SK-N-SH treated with all-trans-retinoic acid at 6 μM for 48 hours (cell line): Measurements from ENCODE around the gene DCD.

ENCODE experiments used
- ATAC-seq: fragments of 200-7000 bp; cut with Tn5 transposase; 3 replicates; pipeline ENCODE4 v1.9.1; 2020; ENCODE audit warnings: mild to moderate bottlenecking, moderate library complexity
- ARNTL ChIP-seq: fragments of 450-650 bp; formaldehyde crosslinking; IDR thresholded peaks from 2 replicates; pipeline ENCODE4 v1.5.0; 2020; ENCODE audit warnings: low read depth, mild to moderate bottlenecking, moderate library complexity, borderline replicate concordance
- BACH2 ChIP-seq: fragments of 250-450 bp; sonication (Bioruptor Pico); IDR thresholded peaks from 2 replicates; pipeline ENCODE4 v1.9.0; 2021; ENCODE audit warnings: mild to moderate bottlenecking, borderline replicate concordance
- CREB5 ChIP-seq: fragments of 250-450 bp; sonication (Bioruptor Pico); IDR thresholded peaks from 2 replicates; pipeline ENCODE4 v1.5.1; 2020; ENCODE audit warnings: low read depth, mild to moderate bottlenecking, moderate library complexity
- CSDC2 ChIP-seq: fragments of 250-450 bp; sonication (Bioruptor Pico); IDR thresholded peaks from 2 replicates; pipeline ENCODE4 v1.5.0; 2020; ENCODE audit warnings: mild to moderate bottlenecking, moderate library complexity
- CSRNP3 ChIP-seq: fragments of 250-450 bp; sonication (Bioruptor Pico); IDR thresholded peaks from 2 replicates; pipeline ENCODE4 v1.5.1; 2021; ENCODE audit warnings: mild to moderate bottlenecking, moderate library complexity
- ESRRG ChIP-seq: fragments of 250-450 bp; sonication (Bioruptor Pico); IDR thresholded peaks from 2 replicates; pipeline ENCODE4 v1.6.1; 2021; ENCODE audit warnings: mild to moderate bottlenecking
- GLIS3 ChIP-seq: fragments of 250-450 bp; sonication (Bioruptor Pico); IDR thresholded peaks from 2 replicates; pipeline ENCODE4 v1.5.0; 2020; ENCODE audit warnings: mild to moderate bottlenecking, moderate library complexity
- ISL1 ChIP-seq: fragments of 250-450 bp; sonication (Bioruptor Pico); IDR thresholded peaks from 2 replicates; pipeline ENCODE4 v2.1.2; 2022; ENCODE audit warnings: mild to moderate bottlenecking, moderate library complexity
- OSR1 ChIP-seq: fragments of 250-450 bp; sonication (Bioruptor Pico); IDR thresholded peaks from 2 replicates; pipeline ENCODE4 v1.8.0; 2022; ENCODE audit warnings: moderate library complexity, mild to moderate bottlenecking, inconsistent platforms
- PATZ1 ChIP-seq: fragments of 250-450 bp; sonication (Bioruptor Pico); IDR thresholded peaks from 2 replicates; pipeline ENCODE4 v1.8.0; 2020; ENCODE audit warnings: mild to moderate bottlenecking, moderate library complexity, borderline replicate concordance
- PPARA ChIP-seq: fragments of 250-450 bp; sonication (Bioruptor Pico); IDR thresholded peaks from 2 replicates; pipeline ENCODE4 v1.5.0; 2020; ENCODE audit warnings: mild to moderate bottlenecking, borderline replicate concordance
- RARB ChIP-seq: fragments of 250-450 bp; sonication (Bioruptor Pico); IDR thresholded peaks from 2 replicates; pipeline ENCODE4 v1.8.0; 2021; ENCODE audit warnings: mild to moderate bottlenecking, moderate library complexity
- SNAI2 ChIP-seq: fragments of 250-450 bp; sonication (Bioruptor Pico); IDR thresholded peaks from 2 replicates; pipeline ENCODE4 v1.5.0; 2020; ENCODE audit warnings: mild to moderate bottlenecking, moderate library complexity
- TOX ChIP-seq: fragments of 250-450 bp; sonication (Bioruptor Pico); IDR thresholded peaks from 2 replicates; pipeline ENCODE4 v1.8.0; 2021; ENCODE audit warnings: mild to moderate bottlenecking, moderate library complexity, borderline replicate concordance
- ZC3H10 ChIP-seq: fragments of 250-450 bp; sonication (Bioruptor Pico); IDR thresholded peaks from 2 replicates; pipeline ENCODE4 v1.5.1; 2021; ENCODE audit warnings: mild to moderate bottlenecking, moderate library complexity
- ZFP3 ChIP-seq: fragments of 250-450 bp; sonication (Bioruptor Pico); IDR thresholded peaks from 2 replicates; pipeline ENCODE4 v1.5.0; 2020; ENCODE audit warnings: mild to moderate bottlenecking, moderate library complexity
- ZFP30 ChIP-seq: fragments of 450-650 bp; formaldehyde crosslinking; IDR thresholded peaks from 2 replicates; pipeline ENCODE4 v1.5.0; 2022; ENCODE audit warnings: mild to moderate bottlenecking, moderate library complexity
- ZNF565 ChIP-seq: fragments of 450-650 bp; formaldehyde crosslinking; conservative IDR thresholded peaks from 2 replicates; pipeline ENCODE4 v1.5.0; 2020; ENCODE audit warnings: low read depth, mild to moderate bottlenecking, moderate library complexity
- ZNF8 ChIP-seq: fragments of 450-650 bp; formaldehyde crosslinking; IDR thresholded peaks from 2 replicates; pipeline ENCODE4 v1.5.0; 2020; ENCODE audit warnings: mild to moderate bottlenecking, moderate library complexity
- TF ChIP-seq, protein P1 (sequence below): fragments of 250-450 bp; sonication (Bioruptor Pico); IDR thresholded peaks from 2 replicates; pipeline ENCODE4 v1.8.0; 2021; ENCODE audit warnings: low read depth, mild to moderate bottlenecking, moderate library complexity, borderline replicate concordance
- TF ChIP-seq, protein P2 (sequence below): fragments of 250-450 bp; sonication (Bioruptor Pico); IDR thresholded peaks from 2 replicates; pipeline ENCODE4 v1.5.0; 2020; ENCODE audit warnings: mild to moderate bottlenecking, moderate library complexity

DCD gene

GRCh38 chr12:54622463-54623183, 25.5 kb downstream of the DCD start:
- ATAC-seq = peak; percentile 56; the same call in 1 of the 3 replicates

GRCh38 chr12:54616933-54617680, 31.1 kb downstream of the DCD start:
- no peak for ATAC-seq
- no peak for TF ChIP-seq ISL1 (CRISPR knock-in tag)
- no peak for TF ChIP-seq PATZ1 (CRISPR knock-in tag)
- TF ChIP-seq ZFP3 (CRISPR knock-in tag) = no peak
- no peak for TF ChIP-seq ARNTL (CRISPR knock-in tag)
- TF ChIP-seq, protein P1, sequence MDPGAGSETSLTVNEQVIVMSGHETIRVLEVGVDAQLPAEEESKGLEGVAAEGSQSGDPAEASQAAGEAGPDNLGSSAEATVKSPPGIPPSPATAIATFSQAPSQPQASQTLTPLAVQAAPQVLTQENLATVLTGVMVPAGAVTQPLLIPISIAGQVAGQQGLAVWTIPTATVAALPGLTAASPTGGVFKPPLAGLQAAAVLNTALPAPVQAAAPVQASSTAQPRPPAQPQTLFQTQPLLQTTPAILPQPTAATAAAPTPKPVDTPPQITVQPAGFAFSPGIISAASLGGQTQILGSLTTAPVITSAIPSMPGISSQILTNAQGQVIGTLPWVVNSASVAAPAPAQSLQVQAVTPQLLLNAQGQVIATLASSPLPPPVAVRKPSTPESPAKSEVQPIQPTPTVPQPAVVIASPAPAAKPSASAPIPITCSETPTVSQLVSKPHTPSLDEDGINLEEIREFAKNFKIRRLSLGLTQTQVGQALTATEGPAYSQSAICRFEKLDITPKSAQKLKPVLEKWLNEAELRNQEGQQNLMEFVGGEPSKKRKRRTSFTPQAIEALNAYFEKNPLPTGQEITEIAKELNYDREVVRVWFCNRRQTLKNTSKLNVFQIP (CRISPR knock-in tag) = no peak
- TF ChIP-seq TOX (CRISPR knock-in tag) = no peak
- no peak for TF ChIP-seq CSRNP3 (CRISPR knock-in tag)
- TF ChIP-seq PPARA (CRISPR knock-in tag) = no peak
- no peak for TF ChIP-seq CREB5 (CRISPR knock-in tag)
- no peak for TF ChIP-seq ZNF565 (CRISPR knock-in tag)
- no peak for TF ChIP-seq BACH2
- TF ChIP-seq ZNF8 (CRISPR knock-in tag) = no peak
- no peak for TF ChIP-seq ZFP30
- TF ChIP-seq GLIS3 (CRISPR knock-in tag) = no peak
- TF ChIP-seq ZC3H10 (CRISPR knock-in tag) = no peak
- TF ChIP-seq RARB (CRISPR knock-in tag) = no peak
- TF ChIP-seq, protein P2, sequence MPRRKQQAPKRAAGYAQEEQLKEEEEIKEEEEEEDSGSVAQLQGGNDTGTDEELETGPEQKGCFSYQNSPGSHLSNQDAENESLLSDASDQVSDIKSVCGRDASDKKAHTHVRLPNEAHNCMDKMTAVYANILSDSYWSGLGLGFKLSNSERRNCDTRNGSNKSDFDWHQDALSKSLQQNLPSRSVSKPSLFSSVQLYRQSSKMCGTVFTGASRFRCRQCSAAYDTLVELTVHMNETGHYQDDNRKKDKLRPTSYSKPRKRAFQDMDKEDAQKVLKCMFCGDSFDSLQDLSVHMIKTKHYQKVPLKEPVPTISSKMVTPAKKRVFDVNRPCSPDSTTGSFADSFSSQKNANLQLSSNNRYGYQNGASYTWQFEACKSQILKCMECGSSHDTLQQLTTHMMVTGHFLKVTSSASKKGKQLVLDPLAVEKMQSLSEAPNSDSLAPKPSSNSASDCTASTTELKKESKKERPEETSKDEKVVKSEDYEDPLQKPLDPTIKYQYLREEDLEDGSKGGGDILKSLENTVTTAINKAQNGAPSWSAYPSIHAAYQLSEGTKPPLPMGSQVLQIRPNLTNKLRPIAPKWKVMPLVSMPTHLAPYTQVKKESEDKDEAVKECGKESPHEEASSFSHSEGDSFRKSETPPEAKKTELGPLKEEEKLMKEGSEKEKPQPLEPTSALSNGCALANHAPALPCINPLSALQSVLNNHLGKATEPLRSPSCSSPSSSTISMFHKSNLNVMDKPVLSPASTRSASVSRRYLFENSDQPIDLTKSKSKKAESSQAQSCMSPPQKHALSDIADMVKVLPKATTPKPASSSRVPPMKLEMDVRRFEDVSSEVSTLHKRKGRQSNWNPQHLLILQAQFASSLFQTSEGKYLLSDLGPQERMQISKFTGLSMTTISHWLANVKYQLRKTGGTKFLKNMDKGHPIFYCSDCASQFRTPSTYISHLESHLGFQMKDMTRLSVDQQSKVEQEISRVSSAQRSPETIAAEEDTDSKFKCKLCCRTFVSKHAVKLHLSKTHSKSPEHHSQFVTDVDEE (CRISPR knock-in tag) = no peak
- no peak for TF ChIP-seq OSR1 (CRISPR knock-in tag)
- TF ChIP-seq CSDC2 (CRISPR knock-in tag) = no peak
- TF ChIP-seq, all 23 proteins: peak for 0

More at GRCh38 chr12:54622463-54623183, 25.5 kb downstream of the DCD start:
- TF ChIP-seq ZFP3 (CRISPR knock-in tag) (no peak), BACH2 (no peak), SNAI2 (CRISPR knock-in tag) (no peak), CSDC2 (CRISPR knock-in tag) (no peak), ESRRG (CRISPR knock-in tag) (no peak), ZNF8 (CRISPR knock-in tag) (no peak)
- TF ChIP-seq, all 23 proteins: peak for 0
